ENCODE results near the gene PPP1R9A. TPM values are rescaled to one million over a fixed set of nuclear protein-coding genes. Genes with fewer than 3 reads are reported as not detected.

Gene PPP1R9A
- total RNA-seq, 1 experiment from 2014 or later = 15.6 TPM

- peaks cover 6% of the 10 kb centered on the region for H3K4me1 ChIP-seq (ENCODE audit: insufficient read depth, low read length, poor library complexity, severe bottlenecking)
Measured at GRCh38 chr7:95056107-95056739, 148.8 kb downstream of the PPP1R9A start.

GRCh38 chr7:95056901-95057300 lies 149.5 kb downstream of the PPP1R9A start:
- intact Hi-C loops (cut with micrococcal nuclease; ENCODE audit: unreplicated experiment) = no loop called here
- ChIA-PET CTCF (no interaction called here), POLR2A (ENCODE audit: low non-redundant PET) (no interaction called here)
- Histone ChIP-seq H3K27me3 (replicated peaks; ENCODE audit: insufficient read depth, low read depth, low read length, poor library complexity) (no peaks in the 10 kb centered on the region), H3K4me1 (ENCODE audit: insufficient read depth, low read length, poor library complexity, severe bottlenecking) (peaks cover 6% of the 10 kb centered on the region), H3K27ac (ENCODE audit: low read depth, low read length, poor library complexity, severe bottlenecking) (no peak overlapping the region), H3K36me3 (ENCODE audit: insufficient read depth, low read length, poor library complexity, severe bottlenecking) (no peaks in the 10 kb centered on the region), H3K4me3 (ENCODE audit: low read depth, low read length, poor library complexity, severe bottlenecking) (no peak overlapping the region), H3K9me3 (ENCODE audit: low read depth, low read length, poor library complexity, severe bottlenecking) (no peaks in the 10 kb centered on the region)
- no peak for DNase-seq (ENCODE audit: low spot score)
- no TSS peak for BruUV-seq (replicated peaks)
- TF ChIP-seq CTCF (conservative IDR thresholded peaks at IDR 0.05; ENCODE audit: low read depth, low read length) = no peak
- no peak for TF ChIP-seq EZH2 (IDR thresholded peaks at IDR 0.05; ENCODE audit: borderline replicate concordance, low read depth, low read length, poor library complexity, severe bottlenecking)

More at GRCh38 chr7:95056107-95056739, 148.8 kb downstream of the PPP1R9A start:
- TF ChIP-seq EZH2 (IDR thresholded peaks at IDR 0.05; ENCODE audit: borderline replicate concordance, low read depth, low read length, poor library complexity, severe bottlenecking) = no peak
- TF ChIP-seq CTCF (conservative IDR thresholded peaks at IDR 0.05; ENCODE audit: low read depth, low read length) = no peak
- POLR2A ChIA-PET (ENCODE audit: low non-redundant PET) = no interaction called here
- intact Hi-C loops (cut with micrococcal nuclease; ENCODE audit: unreplicated experiment) = no loop called here
- no TSS peak for BruUV-seq (replicated peaks)
- no peaks in the 10 kb centered on the region for H3K36me3 ChIP-seq (ENCODE audit: insufficient read depth, low read length, poor library complexity, severe bottlenecking)
- CTCF ChIA-PET = no interaction called here
- no peaks in the 10 kb centered on the region for H3K9me3 ChIP-seq (ENCODE audit: low read depth, low read length, poor library complexity, severe bottlenecking)
- no peaks in the 10 kb centered on the region for H3K27me3 ChIP-seq (replicated peaks; ENCODE audit: insufficient read depth, low read depth, low read length, poor library complexity)
- H3K27ac ChIP-seq (ENCODE audit: low read depth, low read length, poor library complexity, severe bottlenecking) = no peak overlapping the region
- H3K4me3 ChIP-seq (ENCODE audit: low read depth, low read length, poor library complexity, severe bottlenecking) = no peak overlapping the region
- DNase-seq (ENCODE audit: low spot score) = no peak

GRCh38 chr7:95059842-95060313 lies 152.5 kb downstream of the PPP1R9A start:
- Histone ChIP-seq H3K27ac (ENCODE audit: low read depth, low read length, poor library complexity, severe bottlenecking) (no peak overlapping the region), H3K4me1 (ENCODE audit: insufficient read depth, low read length, poor library complexity, severe bottlenecking) (peaks cover 3% of the 10 kb centered on the region), H3K36me3 (ENCODE audit: insufficient read depth, low read length, poor library complexity, severe bottlenecking) (no peaks in the 10 kb centered on the region), H3K9me3 (ENCODE audit: low read depth, low read length, poor library complexity, severe bottlenecking) (no peaks in the 10 kb centered on the region), H3K4me3 (ENCODE audit: low read depth, low read length, poor library complexity, severe bottlenecking) (no peak overlapping the region), H3K27me3 (replicated peaks; ENCODE audit: insufficient read depth, low read depth, low read length, poor library complexity) (no peaks in the 10 kb centered on the region)
- no TSS peak for BruUV-seq (replicated peaks)
- ChIA-PET CTCF (no interaction called here), POLR2A (ENCODE audit: low non-redundant PET) (no interaction called here)
- TF ChIP-seq EZH2 (IDR thresholded peaks at IDR 0.05; ENCODE audit: borderline replicate concordance, low read depth, low read length, poor library complexity, severe bottlenecking) (no peak), CTCF (conservative IDR thresholded peaks at IDR 0.05; ENCODE audit: low read depth, low read length) (no peak)
- intact Hi-C loops (cut with micrococcal nuclease; ENCODE audit: unreplicated experiment) = no loop called here
- no peak for DNase-seq (ENCODE audit: low spot score)
